IMR-90 (cell line): ENCODE data around the gene DUSP9. TPM values are rescaled to one million over a fixed set of nuclear protein-coding genes. Genes with fewer than 3 reads are reported as not detected.
"Not testable (repeated sequence)": the region's sequence is repeated elsewhere in the genome, so short reads cannot be mapped to it uniquely, and the experiment has no call there.

Experiments used
- ATAC-seq: fragments of 200-7000 bp; cut with Tn5 transposase; 2 replicates; pipeline ENCODE4 v1.9.1; 2020; ENCODE audit warnings: low read depth, mild to moderate bottlenecking, moderate library complexity
- BruUV-seq: library from RNA; stranded (reverse); fragments of 400-500 nt; replicated peaks from 2 replicates; lab custom pipeline; 2021; lab: Mats Ljungman, UMichigan
- CTCF ChIA-PET: fragments of 300-600 bp; formaldehyde crosslinking; extraction: SDS; loops from one replicate; lab custom pipeline; 2021; ENCODE audit warnings: antibody characterized with exemption; lab: Yijun Ruan, JAX
- POLR2A ChIA-PET: fragments of 300-600 bp; sonication (Branson Sonifier 250); formaldehyde crosslinking; loops from one replicate; lab custom pipeline; 2022; ENCODE audit warnings: antibody characterized with exemption; ENCODE audit not compliant: unreplicated experiment; lab: Charles Lee
- DNase-seq: peaks from one replicate; pipeline ENCODE4 v3.0.0; 2013
- H2AFZ ChIP-seq: replicated peaks from 2 replicates; pipeline ENCODE3; 2013; ENCODE audit warnings: low read length, mild to moderate bottlenecking; ENCODE audit not compliant: poor library complexity
- H2AK5ac ChIP-seq: 2 replicates; pipeline ENCODE4 v1.6.1; 2013; ENCODE audit warnings: low read depth, low read length, inconsistent platforms
- H2AK9ac ChIP-seq: replicated peaks from 2 replicates; pipeline ENCODE3; 2013; ENCODE audit warnings: mild to moderate bottlenecking, low read depth, low read length, moderate library complexity; ENCODE audit not compliant: poor library complexity
- H2BK120ac ChIP-seq: 2 replicates; pipeline ENCODE4 v1.6.1; 2013; ENCODE audit warnings: low read depth, low read length, inconsistent platforms
- H2BK15ac ChIP-seq: 3 replicates; pipeline ENCODE4 v1.6.1; 2013; ENCODE audit warnings: low read depth, low read length, inconsistent platforms
- H2BK20ac ChIP-seq: 2 replicates; pipeline ENCODE4 v1.6.1; 2013; ENCODE audit warnings: low read depth, mild to moderate bottlenecking, inconsistent platforms, low read length, moderate library complexity
- H2BK5ac ChIP-seq: 2 replicates; pipeline ENCODE4 v1.6.1; 2013; ENCODE audit warnings: mild to moderate bottlenecking, low read depth, low read length, inconsistent platforms; ENCODE audit not compliant: poor library complexity, severe bottlenecking
- H3K14ac ChIP-seq: replicated peaks from 2 replicates; pipeline ENCODE4 v1.6.1; 2013; ENCODE audit warnings: low read depth, low read length, inconsistent platforms
- H3K18ac ChIP-seq: 2 replicates; pipeline ENCODE4 v1.6.1; 2013; ENCODE audit warnings: low read depth, low read length, control low read depth
- H3K23ac ChIP-seq: 2 replicates; pipeline ENCODE4 v1.6.1; 2013; ENCODE audit warnings: low read depth, low read length, inconsistent platforms
- H3K27ac ChIP-seq: 2 replicates; pipeline ENCODE4 v1.5.1; 2013; ENCODE audit warnings: mild to moderate bottlenecking, control low read depth, low read length; ENCODE audit not compliant: insufficient read depth
- H3K27me3 ChIP-seq: 2 replicates; pipeline ENCODE4 v1.6.1; 2013; ENCODE audit warnings: low read length; ENCODE audit not compliant: control insufficient read depth, insufficient read depth
- H3K36me3 ChIP-seq: 2 replicates; pipeline ENCODE4 v1.6.1; 2013; ENCODE audit warnings: low read length, mixed read lengths; ENCODE audit not compliant: control insufficient read depth, insufficient read depth
- H3K4ac ChIP-seq: 2 replicates; pipeline ENCODE4 v1.6.1; 2013; ENCODE audit warnings: low read depth, low read length, inconsistent platforms
- H3K4me1 ChIP-seq: 2 replicates; pipeline ENCODE4 v1.6.1; 2013; ENCODE audit warnings: low read length, mixed read lengths; ENCODE audit not compliant: control insufficient read depth, insufficient read depth
- H3K4me2 ChIP-seq: 2 replicates; pipeline ENCODE4 v1.6.1; 2013; ENCODE audit warnings: low read depth, mild to moderate bottlenecking, control low read depth, low read length, moderate library complexity
- H3K4me3 ChIP-seq: 2 replicates; pipeline ENCODE4 v1.5.1; 2013; ENCODE audit warnings: low read depth, mild to moderate bottlenecking, control low read depth, low read length, moderate library complexity; ENCODE audit not compliant: insufficient read depth
- H3K56ac ChIP-seq: 2 replicates; pipeline ENCODE4 v1.6.1; 2013; ENCODE audit warnings: low read length, inconsistent platforms; ENCODE audit not compliant: insufficient read depth; ENCODE audit errors: extremely low read depth
- H3K79me1 ChIP-seq, 2 experiments: 2 replicates each; pipeline ENCODE4 v1.6.1; 2013; ENCODE audit warnings: low read length in 2 of 2, inconsistent platforms in 1 of 2, low read depth in 1 of 2
- H3K9ac ChIP-seq: 2 replicates; pipeline ENCODE4 v1.6.1; 2013; ENCODE audit warnings: low read depth, low read length, control low read depth
- H3K9me1 ChIP-seq: 2 replicates; pipeline ENCODE4 v1.6.1; 2013; ENCODE audit warnings: low read length, inconsistent platforms; ENCODE audit not compliant: insufficient read depth
- H3K9me3 ChIP-seq: 2 replicates; pipeline ENCODE4 v1.6.1; 2013; ENCODE audit warnings: low read length; ENCODE audit not compliant: control insufficient read depth, insufficient read depth
- H4K20me1 ChIP-seq: 2 replicates; pipeline ENCODE4 v1.6.1; 2013; ENCODE audit warnings: low read length, inconsistent platforms; ENCODE audit not compliant: insufficient read depth
- H4K5ac ChIP-seq: 2 replicates; pipeline ENCODE4 v1.6.1; 2013; ENCODE audit warnings: mild to moderate bottlenecking, low read depth, low read length, control low read depth
- H4K8ac ChIP-seq, 2 experiments: 2 replicates each; pipeline ENCODE4 v1.6.1; 2013; ENCODE audit warnings: low read depth in 2 of 2, low read length in 2 of 2, control low read depth in 1 of 2, inconsistent platforms in 1 of 2
- H4K91ac ChIP-seq: 2 replicates; pipeline ENCODE4 v1.6.1; 2013; ENCODE audit warnings: low read depth, low read length, inconsistent platforms; ENCODE audit not compliant: insufficient read depth
- WGBS, 2 experiments: methylation state at CpG; one replicate each; pipeline versions ENCODE4 v1.1.5 to v1.1.7; 2013; ENCODE audit warnings: missing lambda C conversion rate in 2 of 2; ENCODE audit not compliant: insufficient read length in 1 of 2; ENCODE audit errors: extremely low coverage in 2 of 2; 5-methylcytosine and 5-hydroxymethylcytosine counted together
- dilution Hi-C: fragments of 300-500 bp; cut with HindIII; formaldehyde crosslinking; loops from one replicate; pipeline ENCODE4 v1.14.3; 2018; ENCODE audit warnings: low sequenced_read_pairs; ENCODE audit not compliant: unreplicated experiment
- in situ Hi-C: fragments of 300-500 bp; cut with MboI; formaldehyde crosslinking; loops from 3 replicates; pipeline ENCODE4 v1.14.3; 2019; ENCODE audit warnings: low sequenced_read_pairs, inconsistent platforms, mixed read lengths
- intact Hi-C: fragments of 100-400 bp; cut with micrococcal nuclease; formaldehyde crosslinking; loops from 2 replicates; pipeline ENCODE4 v1.10.0; 2022
- polyA plus RNA-seq, 3 experiments: library from polyadenylated mRNA; depleted of rRNA; stranded (reverse); fragments of >200 nt; gene quantifications; 2 replicates each; pipeline ENCODE4 v1.2.3, GENCODE V29; 2012; ENCODE audit warnings: low replicate concordance in 1 of 3
- total RNA-seq: library from RNA; depleted of rRNA; stranded (reverse); fragments of >200 nt; gene quantifications from 2 replicates; pipeline ENCODE4 v1.2.3, GENCODE V29; 2012

Gene DUSP9
- total and polyA plus RNA-seq, 2 of the 4 experiments (the other 2 are of a cell fraction) = under 0.01 to 0.09 TPM

GRCh38 chrX:153699784-153700371 lies 52.9 kb downstream of the DUSP9 start:
- CTCF ChIA-PET = interaction anchor here (1.4 kb wide), 1 partner anchor 9 kb away, joined by 3 read pairs; no protein-coding TSS in a partner anchor
- H3K9me3 ChIP-seq, BruUV-seq, dilution Hi-C loops, H2BK5ac ChIP-seq, H3K14ac ChIP-seq, H3K56ac ChIP-seq, H3K79me1 ChIP-seq, H3K4me3 ChIP-seq, H2AK9ac ChIP-seq, H2BK20ac ChIP-seq, DNase-seq, H3K27ac ChIP-seq, H3K4ac ChIP-seq, H2BK15ac ChIP-seq, H4K8ac ChIP-seq, H3K4me1 ChIP-seq, H4K91ac ChIP-seq, H3K27me3 ChIP-seq, H3K18ac ChIP-seq, H4K5ac ChIP-seq, H2BK120ac ChIP-seq, H4K20me1 ChIP-seq, ATAC-seq, POLR2A ChIA-PET, H3K23ac ChIP-seq, H3K9ac ChIP-seq, H3K9me1 ChIP-seq, in situ Hi-C loops, intact Hi-C loops, H2AK5ac ChIP-seq, H3K4me2 ChIP-seq, H2AFZ ChIP-seq: not testable (repeated sequence)
- 74% methylated on average over 10 of the region's 18 CpGs; no CpG with 5 or more reads in 1 of the 2 experiments for WGBS, 2 experiments
- peaks cover 19% of the 10 kb centered on the region for H3K36me3 ChIP-seq
